ENCODE measurements around the gene ARSA.

The ARSA gene

GRCh38 chr22:50627642-50628542, at the start of gene ARSA:
ARSA (minus strand) TSS chr22:50628152; CDS start chr22:50627779, 373 bp downstream.
- DNase-seq (ENCODE audit: low read depth) = peak; percentile 87
- TF ChIP-seq MAX (IDR thresholded peaks at IDR 0.05; ENCODE audit: low read depth, low read length) (0 out of 2 replicates have a peak, but pooled peaks have one; percentile 9), MYC (IDR thresholded peaks at IDR 0.05; ENCODE audit: low read depth, low read length) (no peak), CTCF (IDR thresholded peaks at IDR 0.05; ENCODE audit: low read depth, low read length) (peak; percentile 7), POLR2A (IDR thresholded peaks at IDR 0.05; ENCODE audit: extremely low read depth, insufficient read length) (peak; percentile 44)
- H3K4me3 ChIP-seq (ENCODE audit: low read depth, low read length) = peak within 1 kb of the TSS; percentile 80

- no peak overlapping the region for H3K4me3 ChIP-seq (ENCODE audit: low read depth, low read length)
- TF ChIP-seq MYC (IDR thresholded peaks at IDR 0.05; ENCODE audit: low read depth, low read length) (no peak), CTCF (IDR thresholded peaks at IDR 0.05; ENCODE audit: low read depth, low read length) (no peak), POLR2A (IDR thresholded peaks at IDR 0.05; ENCODE audit: extremely low read depth, insufficient read length) (no peak), MAX (IDR thresholded peaks at IDR 0.05; ENCODE audit: low read depth, low read length) (no peak)
- no peak for DNase-seq (ENCODE audit: low read depth)
Observed at GRCh38 chr22:50676661-50677492, 48.9 kb upstream of the ARSA start.

GRCh38 chr22:50676180-50676636, 48.3 kb upstream of the ARSA start:
- no peak overlapping the region for H3K4me3 ChIP-seq (ENCODE audit: low read depth, low read length)
- no peak for DNase-seq (ENCODE audit: low read depth)
- TF ChIP-seq MAX (IDR thresholded peaks at IDR 0.05; ENCODE audit: low read depth, low read length) (no peak), CTCF (IDR thresholded peaks at IDR 0.05; ENCODE audit: low read depth, low read length) (no peak), POLR2A (IDR thresholded peaks at IDR 0.05; ENCODE audit: extremely low read depth, insufficient read length) (no peak), MYC (IDR thresholded peaks at IDR 0.05; ENCODE audit: low read depth, low read length) (no peak)

- no peak for DNase-seq (ENCODE audit: low read depth)
- no peak for TF ChIP-seq POLR2A (IDR thresholded peaks at IDR 0.05; ENCODE audit: extremely low read depth, insufficient read length)
- no peak for TF ChIP-seq MYC (IDR thresholded peaks at IDR 0.05; ENCODE audit: low read depth, low read length)
- no peak for TF ChIP-seq CTCF (IDR thresholded peaks at IDR 0.05; ENCODE audit: low read depth, low read length)
- no peak for TF ChIP-seq MAX (IDR thresholded peaks at IDR 0.05; ENCODE audit: low read depth, low read length)
- no peak overlapping the region for H3K4me3 ChIP-seq (ENCODE audit: low read depth, low read length)
Observed at GRCh38 chr22:50675553-50676179, 47.7 kb upstream of the ARSA start.
